Activated naive CD8-positive, alpha-beta T cell (primary cell): ENCODE results near the gene MMS22L.
A peak's percentile ranks its signal among the peaks of the same experiment; 100 is the strongest.

Experiments
- H3K27ac Mint-ChIP-seq: one replicate; pipeline ENCODE4 v1.8.0; 2021; ENCODE audit warnings: mixed read lengths
- H3K27me3 Mint-ChIP-seq: one replicate; pipeline ENCODE4 v1.8.0; 2021; ENCODE audit warnings: mixed read lengths
- H3K36me3 Mint-ChIP-seq: one replicate; pipeline ENCODE4 v1.8.0; 2021; ENCODE audit warnings: mixed read lengths
- H3K4me1 Mint-ChIP-seq: one replicate; pipeline ENCODE4 v1.8.0; 2021; ENCODE audit warnings: low read depth, mixed read lengths
- H3K4me3 Mint-ChIP-seq: one replicate; pipeline ENCODE4 v1.8.0; 2021; ENCODE audit warnings: mild to moderate bottlenecking, mixed read lengths
- H3K9me3 Mint-ChIP-seq: one replicate; pipeline ENCODE4 v1.8.0; 2021; ENCODE audit warnings: low read depth, mixed read lengths

Gene MMS22L

DNA sequence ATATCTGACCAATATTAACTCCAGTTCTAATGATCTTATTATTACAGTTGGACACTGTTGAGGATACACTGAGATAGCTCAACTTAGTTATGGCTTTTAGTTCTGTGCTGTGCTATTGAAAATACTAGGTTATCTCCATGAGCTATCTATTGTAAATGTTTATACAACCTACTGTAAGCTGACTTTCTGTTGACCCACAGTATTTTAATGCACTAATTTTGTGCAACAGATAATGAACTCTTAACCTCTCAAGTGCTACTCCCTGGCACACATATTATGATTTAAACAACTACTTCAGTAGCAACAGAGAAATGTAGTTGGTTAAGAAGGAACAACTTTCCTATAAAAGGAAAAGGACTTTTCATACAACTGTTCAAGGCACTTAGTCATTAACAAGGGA lies 5.2 kb upstream of the MMS22L start:
- no peak overlapping the region for H3K4me3 Mint-ChIP-seq
- peaks cover 3% of the 10 kb centered on the region for H3K27me3 Mint-ChIP-seq
- H3K27ac Mint-ChIP-seq = no peak overlapping the region
- H3K36me3 Mint-ChIP-seq = no peaks in the 10 kb centered on the region
- peaks cover 6% of the 10 kb centered on the region for H3K4me1 Mint-ChIP-seq
- H3K9me3 Mint-ChIP-seq = peaks cover 5% of the 10 kb centered on the region

DNA sequence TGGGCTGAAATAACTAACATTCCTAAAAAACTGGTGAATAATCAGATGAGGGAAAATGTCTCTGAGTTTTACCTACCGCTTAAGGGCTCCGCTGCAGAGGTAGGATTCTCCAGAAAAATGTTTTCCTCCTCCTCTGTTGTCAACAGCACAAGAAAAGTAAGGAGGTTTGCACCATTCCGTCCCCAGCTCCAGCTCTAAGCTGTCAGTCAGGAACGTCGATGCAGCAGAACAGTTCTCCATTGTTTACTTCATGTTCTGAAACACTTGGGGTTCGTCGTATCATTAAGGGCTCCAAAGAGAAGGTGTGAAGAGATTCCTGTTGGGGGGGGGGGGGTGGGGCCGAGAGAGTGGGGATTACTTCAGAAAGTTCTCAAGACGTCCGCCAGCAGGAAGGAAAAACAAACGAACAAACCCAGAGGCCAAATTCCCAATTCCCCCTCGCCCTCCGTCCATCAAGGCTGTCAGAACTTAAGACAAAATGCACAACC lies 734 bp downstream of the MMS22L start:
- H3K36me3 Mint-ChIP-seq = peaks cover 13% of the 10 kb centered on the region
- peak overlapping the region; percentile 87 for H3K27ac Mint-ChIP-seq
- H3K9me3 Mint-ChIP-seq = no peaks in the 10 kb centered on the region
- peak overlapping the region; percentile 96 for H3K4me3 Mint-ChIP-seq
- H3K4me1 Mint-ChIP-seq = peaks cover 31% of the 10 kb centered on the region
- no peaks in the 10 kb centered on the region for H3K27me3 Mint-ChIP-seq

DNA sequence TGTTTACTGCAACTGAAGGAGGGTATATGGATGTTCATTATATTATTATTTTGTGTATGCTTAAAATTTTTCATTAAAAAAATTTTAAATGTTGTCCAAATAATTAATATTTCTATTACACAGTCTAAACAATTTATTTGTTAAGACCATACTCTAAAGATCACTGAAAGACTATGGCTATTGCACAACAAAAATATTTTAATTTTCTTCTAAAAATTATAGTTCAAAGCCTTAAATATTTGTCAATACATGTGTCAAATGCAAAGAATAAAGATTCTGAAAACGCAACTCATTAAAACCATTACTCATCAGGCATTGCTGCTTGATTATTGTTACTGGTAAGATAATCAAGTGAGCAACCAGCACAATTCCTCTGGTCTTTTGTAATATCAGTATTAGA lies 2.2 kb downstream of the MMS22L start:
- Mint-ChIP-seq H3K4me3 (peak overlapping the region; percentile 96), H3K36me3 (peaks cover 14% of the 10 kb centered on the region), H3K27ac (no peak overlapping the region), H3K9me3 (no peaks in the 10 kb centered on the region), H3K27me3 (no peaks in the 10 kb centered on the region), H3K4me1 (peaks cover 31% of the 10 kb centered on the region)

DNA sequence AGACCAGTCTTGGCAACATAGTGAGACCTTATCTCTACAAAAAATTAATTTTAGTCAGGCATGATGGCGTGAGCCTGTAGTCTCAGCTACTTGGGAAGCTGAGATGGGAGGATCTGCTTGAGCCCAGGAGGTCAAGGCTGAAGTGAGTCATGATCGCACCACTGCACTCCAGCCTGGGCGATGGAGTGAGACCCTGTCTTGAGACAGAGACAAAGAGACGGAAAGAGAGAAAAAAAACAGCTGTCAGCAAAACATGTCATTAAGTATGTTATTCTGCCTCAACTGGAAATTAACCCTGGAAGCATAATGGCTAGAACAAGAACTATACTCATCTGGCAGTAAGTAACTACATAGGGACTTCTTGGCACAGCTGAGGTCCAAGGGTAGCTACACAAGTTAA lies 7.2 kb downstream of the MMS22L start:
- Mint-ChIP-seq H3K4me3 (no peak overlapping the region), H3K27me3 (no peaks in the 10 kb centered on the region), H3K27ac (no peak overlapping the region), H3K4me1 (peaks cover 10% of the 10 kb centered on the region), H3K9me3 (no peaks in the 10 kb centered on the region), H3K36me3 (peaks cover 25% of the 10 kb centered on the region)

DNA sequence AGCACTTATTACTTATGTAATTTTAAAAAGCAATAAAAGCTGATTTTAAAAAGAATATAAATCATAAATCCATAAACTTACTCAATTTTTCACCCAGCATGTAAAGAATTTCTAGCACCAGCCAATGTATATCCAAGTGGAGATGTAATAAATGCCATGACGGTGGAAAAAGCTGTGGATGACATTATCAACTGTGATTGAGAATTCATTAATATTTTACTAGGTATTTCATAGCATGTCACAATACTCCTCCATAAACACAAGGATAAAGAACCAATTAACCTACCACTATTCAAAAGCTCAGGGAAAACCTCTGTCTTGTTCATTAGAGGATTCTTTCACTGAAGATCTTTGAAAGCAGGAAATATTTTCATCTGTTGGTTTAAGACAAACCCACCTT lies 13.2 kb downstream of the MMS22L start:
- Mint-ChIP-seq H3K9me3 (no peaks in the 10 kb centered on the region), H3K4me1 (no peaks in the 10 kb centered on the region), H3K4me3 (no peak overlapping the region), H3K27ac (no peak overlapping the region), H3K36me3 (peaks cover 34% of the 10 kb centered on the region), H3K27me3 (no peaks in the 10 kb centered on the region)

DNA sequence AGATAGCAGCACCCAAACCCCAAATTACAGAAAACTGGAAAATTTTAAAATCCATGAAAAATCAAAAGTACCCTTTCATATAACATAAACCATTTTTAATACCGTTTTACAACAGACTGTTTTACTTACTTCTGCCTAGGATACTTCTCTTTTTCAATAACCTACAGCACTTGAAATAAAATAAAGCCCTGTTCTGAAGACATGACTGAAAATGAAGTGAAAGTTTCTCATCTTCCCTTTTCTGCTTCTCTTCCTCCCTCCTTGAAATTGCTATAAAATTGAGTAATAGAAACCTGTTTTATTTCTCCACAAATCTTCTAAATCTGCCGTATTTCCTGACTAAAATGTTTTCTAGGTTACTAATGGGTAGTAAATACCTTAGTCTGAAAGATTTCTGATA lies 20.3 kb downstream of the MMS22L start:
- H3K27me3 Mint-ChIP-seq = no peaks in the 10 kb centered on the region
- no peak overlapping the region for H3K4me3 Mint-ChIP-seq
- no peak overlapping the region for H3K27ac Mint-ChIP-seq
- peaks cover 43% of the 10 kb centered on the region for H3K36me3 Mint-ChIP-seq
- H3K9me3 Mint-ChIP-seq = no peaks in the 10 kb centered on the region
- no peaks in the 10 kb centered on the region for H3K4me1 Mint-ChIP-seq

DNA sequence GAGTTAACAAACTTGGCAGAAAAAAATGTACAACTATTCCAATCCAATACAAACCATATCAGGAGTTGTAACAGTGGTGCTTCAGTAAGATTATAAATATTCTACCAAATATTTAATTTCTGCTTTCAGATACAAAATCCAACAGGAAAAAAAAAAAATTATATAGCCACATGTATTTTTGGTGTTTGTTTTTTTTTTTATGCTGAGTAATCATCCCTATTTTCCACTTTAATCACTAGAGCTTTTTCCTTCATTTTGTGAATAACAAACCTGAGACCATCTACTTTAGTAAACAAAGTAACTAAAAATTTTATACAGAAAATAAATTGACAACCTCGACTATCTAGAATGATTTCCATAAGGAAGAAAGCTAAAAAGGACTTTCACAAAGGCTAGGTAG lies 36.2 kb downstream of the MMS22L start:
- Mint-ChIP-seq H3K4me3 (no peak overlapping the region), H3K36me3 (peaks cover 31% of the 10 kb centered on the region), H3K4me1 (no peaks in the 10 kb centered on the region), H3K27me3 (no peaks in the 10 kb centered on the region), H3K9me3 (no peaks in the 10 kb centered on the region), H3K27ac (no peak overlapping the region)

DNA sequence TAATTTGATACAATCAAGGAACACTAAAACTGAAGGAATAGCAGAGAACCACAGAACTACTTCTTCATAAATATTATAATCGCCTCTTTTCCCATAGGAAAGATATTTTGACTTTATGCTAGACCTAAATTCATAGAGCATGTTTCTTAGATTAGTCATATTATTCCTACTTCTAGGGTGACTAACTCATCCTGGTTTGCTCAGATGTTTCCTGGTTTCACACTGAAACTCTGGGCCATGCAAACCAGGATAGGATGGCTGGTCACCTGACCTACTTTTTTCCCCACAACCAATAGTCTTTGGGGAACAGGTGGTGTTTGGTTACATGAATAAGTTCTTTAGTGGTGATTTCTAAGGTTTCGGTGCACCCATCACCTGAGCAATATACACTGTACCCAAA lies 42.8 kb downstream of the MMS22L start:
- Mint-ChIP-seq H3K4me1 (no peaks in the 10 kb centered on the region), H3K9me3 (no peaks in the 10 kb centered on the region), H3K36me3 (peaks cover 45% of the 10 kb centered on the region), H3K4me3 (no peak overlapping the region), H3K27me3 (no peaks in the 10 kb centered on the region), H3K27ac (no peak overlapping the region)

DNA sequence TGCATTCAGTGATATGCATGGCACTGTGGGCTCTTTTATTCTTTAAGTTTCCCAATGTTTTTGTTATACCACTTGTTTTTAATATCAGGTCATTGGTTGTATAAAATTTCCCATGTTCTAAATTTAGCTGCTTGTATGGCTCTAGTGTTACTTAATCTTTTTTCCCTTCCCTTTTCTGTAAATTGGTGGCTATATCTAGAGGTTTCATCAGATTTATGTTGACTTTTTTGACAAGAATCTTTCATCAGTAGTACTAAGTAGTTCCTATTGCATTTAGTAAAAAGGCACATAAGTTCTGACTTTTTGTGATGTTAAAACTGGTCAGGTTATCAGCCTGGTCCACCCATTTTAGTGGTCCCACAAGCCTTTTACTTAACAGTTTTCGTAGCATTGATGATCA lies 51.1 kb downstream of the MMS22L start:
- no peaks in the 10 kb centered on the region for H3K4me1 Mint-ChIP-seq
- H3K27me3 Mint-ChIP-seq = no peaks in the 10 kb centered on the region
- no peak overlapping the region for H3K27ac Mint-ChIP-seq
- H3K9me3 Mint-ChIP-seq = no peaks in the 10 kb centered on the region
- no peak overlapping the region for H3K4me3 Mint-ChIP-seq
- H3K36me3 Mint-ChIP-seq = peaks cover 29% of the 10 kb centered on the region

DNA sequence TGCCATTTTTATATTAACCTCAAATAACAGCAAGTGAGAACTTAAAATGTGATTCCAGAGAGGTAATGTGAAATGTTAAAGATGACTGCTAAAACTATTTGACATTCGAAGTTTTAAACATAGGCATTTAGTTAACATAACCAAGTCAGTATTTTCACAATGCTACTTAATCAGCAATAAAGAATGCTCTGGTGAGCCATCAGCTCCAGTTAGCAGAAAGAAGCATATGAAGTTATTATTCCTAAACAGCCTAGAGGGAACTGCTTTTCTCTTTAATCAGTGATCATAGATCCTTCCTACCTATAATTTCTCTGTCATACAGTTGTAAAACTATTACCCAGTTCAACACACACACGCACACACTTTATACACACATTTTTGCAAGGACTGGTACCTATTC lies 60.1 kb downstream of the MMS22L start:
- no peaks in the 10 kb centered on the region for H3K9me3 Mint-ChIP-seq
- no peaks in the 10 kb centered on the region for H3K27me3 Mint-ChIP-seq
- peaks cover 15% of the 10 kb centered on the region for H3K36me3 Mint-ChIP-seq
- peaks cover 2% of the 10 kb centered on the region for H3K4me1 Mint-ChIP-seq
- H3K4me3 Mint-ChIP-seq = no peak overlapping the region
- H3K27ac Mint-ChIP-seq = no peak overlapping the region

DNA sequence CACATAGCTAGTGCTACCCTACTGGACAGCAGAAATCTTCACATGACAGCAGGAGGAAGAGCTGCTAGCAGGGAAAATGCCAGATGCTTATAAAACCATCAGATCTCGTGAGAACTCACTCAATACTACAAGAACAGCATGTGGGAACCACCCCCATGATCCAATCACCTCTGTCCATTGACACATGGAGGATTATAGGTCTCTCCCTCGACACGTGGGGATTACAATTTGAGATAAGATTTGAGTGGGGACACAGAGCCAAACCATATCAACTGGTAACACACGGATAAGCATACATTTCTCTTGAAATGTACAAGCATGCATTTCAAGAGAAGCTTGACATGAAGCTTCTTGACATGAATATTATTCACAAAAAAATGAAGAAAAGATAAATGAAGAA lies 64.1 kb downstream of the MMS22L start:
- no peaks in the 10 kb centered on the region for H3K9me3 Mint-ChIP-seq
- peaks cover 16% of the 10 kb centered on the region for H3K36me3 Mint-ChIP-seq

DNA sequence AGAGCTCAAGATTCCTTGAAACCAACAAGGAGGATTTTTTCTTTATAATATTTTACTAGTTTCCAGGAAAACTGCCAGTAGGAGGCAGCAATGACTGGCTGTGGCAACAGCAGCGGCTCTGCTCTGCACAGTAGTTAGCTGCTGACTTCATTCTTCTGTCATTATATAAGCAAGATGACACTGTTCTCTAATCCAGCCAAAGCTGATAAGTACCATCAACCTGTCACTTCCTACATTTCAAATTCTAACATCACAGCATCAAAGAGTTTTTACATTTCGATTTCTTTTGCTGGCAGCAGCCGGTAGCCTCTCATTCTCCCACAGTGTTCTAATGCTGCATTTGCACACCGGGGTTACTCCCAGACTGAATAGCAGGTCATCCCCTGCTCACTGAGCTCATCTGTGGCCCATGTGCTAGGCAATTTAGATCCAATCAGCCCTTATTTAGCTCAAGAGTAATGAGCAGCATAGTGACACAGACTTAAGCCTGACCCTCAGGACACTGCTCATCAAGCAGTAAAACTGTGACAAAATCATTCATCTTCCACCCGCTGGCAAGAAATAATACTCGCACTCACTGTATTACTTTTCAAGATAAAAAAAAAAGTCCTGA lies 67.8 kb downstream of the MMS22L start:
- Mint-ChIP-seq H3K4me3 (no peak overlapping the region), H3K9me3 (no peaks in the 10 kb centered on the region), H3K36me3 (peaks cover 18% of the 10 kb centered on the region), H3K27me3 (no peaks in the 10 kb centered on the region), H3K27ac (no peak overlapping the region), H3K4me1 (peaks cover 2% of the 10 kb centered on the region)

More for the DNA sequence above, 64.1 kb downstream of the MMS22L start:
- no peaks in the 10 kb centered on the region for H3K27me3 Mint-ChIP-seq
- peaks cover 2% of the 10 kb centered on the region for H3K4me1 Mint-ChIP-seq
- H3K4me3 Mint-ChIP-seq = no peak overlapping the region
- H3K27ac Mint-ChIP-seq = no peak overlapping the region

DNA sequence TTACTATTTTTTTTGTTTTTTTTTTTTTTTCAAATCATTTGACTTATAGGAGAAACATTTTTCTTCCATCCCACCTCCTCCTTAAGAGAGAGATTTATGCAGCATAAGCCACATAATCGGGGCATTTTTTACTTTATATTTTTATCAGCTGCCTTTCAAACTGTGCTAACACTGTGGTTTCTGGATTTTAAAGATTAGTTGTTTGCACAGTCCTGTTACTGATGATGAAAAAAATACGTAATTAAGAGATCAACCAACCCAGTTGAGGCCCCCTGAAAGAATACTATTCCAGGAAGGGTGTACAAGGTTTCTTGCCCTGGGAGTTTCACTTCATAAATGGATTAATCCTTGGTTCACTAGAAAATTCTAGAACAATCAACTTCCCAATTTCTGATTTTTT lies 68.3 kb downstream of the MMS22L start:
- peaks cover 15% of the 10 kb centered on the region for H3K36me3 Mint-ChIP-seq
- H3K27me3 Mint-ChIP-seq = no peaks in the 10 kb centered on the region
- no peak overlapping the region for H3K4me3 Mint-ChIP-seq
- no peaks in the 10 kb centered on the region for H3K9me3 Mint-ChIP-seq
- H3K4me1 Mint-ChIP-seq = peaks cover under 1% of the 10 kb centered on the region
- H3K27ac Mint-ChIP-seq = no peak overlapping the region

DNA sequence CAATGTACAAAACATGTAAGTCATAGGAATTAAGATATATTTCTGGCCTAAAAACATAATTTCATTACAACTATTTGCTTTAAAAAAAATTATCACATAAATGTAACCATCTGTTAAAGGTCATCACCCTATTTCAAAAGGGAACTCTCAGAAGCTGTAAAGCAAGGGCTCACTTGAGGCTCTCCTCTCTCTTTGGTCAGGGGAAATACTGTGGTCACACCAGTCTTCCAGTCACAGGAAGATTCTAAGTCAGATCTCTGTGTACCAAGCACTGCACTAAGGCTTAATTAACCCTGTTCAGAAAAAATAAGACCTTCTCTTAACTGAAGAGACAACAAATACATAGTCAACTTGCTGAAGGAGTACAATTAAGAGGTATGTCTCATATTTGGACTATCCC lies 75.6 kb downstream of the MMS22L start:
- Mint-ChIP-seq H3K4me3 (no peak overlapping the region), H3K27ac (no peak overlapping the region), H3K27me3 (no peaks in the 10 kb centered on the region), H3K4me1 (peaks cover 2% of the 10 kb centered on the region), H3K9me3 (no peaks in the 10 kb centered on the region), H3K36me3 (peaks cover 7% of the 10 kb centered on the region)

DNA sequence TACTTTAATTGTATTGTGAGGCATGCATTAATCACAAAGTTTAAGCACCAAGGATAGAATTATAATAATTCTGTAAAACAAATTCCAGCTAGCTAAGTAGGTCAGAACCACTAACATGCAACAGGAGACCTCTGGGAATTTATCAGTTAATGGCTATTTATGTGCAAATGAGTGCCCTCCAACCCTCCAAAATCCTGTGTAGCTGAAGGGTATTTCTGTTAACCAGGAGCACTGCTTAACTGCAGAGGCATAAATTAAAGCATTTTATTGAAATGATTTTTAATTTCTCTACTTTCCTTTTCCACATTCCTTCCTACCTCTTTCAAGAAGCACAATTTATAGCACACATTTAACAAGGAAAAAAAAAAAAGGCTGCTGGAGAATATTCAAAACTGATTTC lies 77.0 kb downstream of the MMS22L start:
- Mint-ChIP-seq H3K4me1 (peaks cover 2% of the 10 kb centered on the region), H3K9me3 (no peaks in the 10 kb centered on the region), H3K36me3 (peaks cover 11% of the 10 kb centered on the region), H3K4me3 (no peak overlapping the region), H3K27ac (no peak overlapping the region), H3K27me3 (no peaks in the 10 kb centered on the region)

DNA sequence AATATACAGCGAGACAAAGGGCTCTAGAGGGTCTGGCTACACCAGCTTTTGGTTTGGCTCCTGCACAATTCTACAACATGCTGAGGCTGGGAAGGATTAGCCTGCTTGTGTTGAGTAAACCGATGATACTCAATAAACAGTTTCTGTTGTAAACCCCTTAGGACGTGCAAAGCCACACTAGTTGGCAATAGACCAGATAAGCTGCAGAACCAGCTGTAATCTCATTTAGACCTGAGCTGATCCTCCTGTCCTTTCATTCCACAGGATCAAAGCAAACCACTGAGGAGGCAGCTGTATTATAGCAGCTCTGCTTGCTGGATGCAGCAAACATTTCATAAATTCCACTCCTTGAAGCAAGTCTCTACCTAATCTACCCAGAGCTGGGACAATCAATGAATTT lies 79.7 kb downstream of the MMS22L start:
- H3K9me3 Mint-ChIP-seq = no peaks in the 10 kb centered on the region
- no peaks in the 10 kb centered on the region for H3K27me3 Mint-ChIP-seq
- H3K4me1 Mint-ChIP-seq = peaks cover 2% of the 10 kb centered on the region
- no peak overlapping the region for H3K27ac Mint-ChIP-seq
- H3K36me3 Mint-ChIP-seq = peaks cover 14% of the 10 kb centered on the region
- H3K4me3 Mint-ChIP-seq = no peak overlapping the region
